ENCODE results near the gene TDRD9. TPM values are rescaled to one million over a fixed set of nuclear protein-coding genes. Genes with fewer than 3 reads are reported as not detected.

The TDRD9 gene
- total RNA-seq, 3 donors from 2014 or later, result 0.96 to 4.0 (median 2.9) TPM

DNA sequence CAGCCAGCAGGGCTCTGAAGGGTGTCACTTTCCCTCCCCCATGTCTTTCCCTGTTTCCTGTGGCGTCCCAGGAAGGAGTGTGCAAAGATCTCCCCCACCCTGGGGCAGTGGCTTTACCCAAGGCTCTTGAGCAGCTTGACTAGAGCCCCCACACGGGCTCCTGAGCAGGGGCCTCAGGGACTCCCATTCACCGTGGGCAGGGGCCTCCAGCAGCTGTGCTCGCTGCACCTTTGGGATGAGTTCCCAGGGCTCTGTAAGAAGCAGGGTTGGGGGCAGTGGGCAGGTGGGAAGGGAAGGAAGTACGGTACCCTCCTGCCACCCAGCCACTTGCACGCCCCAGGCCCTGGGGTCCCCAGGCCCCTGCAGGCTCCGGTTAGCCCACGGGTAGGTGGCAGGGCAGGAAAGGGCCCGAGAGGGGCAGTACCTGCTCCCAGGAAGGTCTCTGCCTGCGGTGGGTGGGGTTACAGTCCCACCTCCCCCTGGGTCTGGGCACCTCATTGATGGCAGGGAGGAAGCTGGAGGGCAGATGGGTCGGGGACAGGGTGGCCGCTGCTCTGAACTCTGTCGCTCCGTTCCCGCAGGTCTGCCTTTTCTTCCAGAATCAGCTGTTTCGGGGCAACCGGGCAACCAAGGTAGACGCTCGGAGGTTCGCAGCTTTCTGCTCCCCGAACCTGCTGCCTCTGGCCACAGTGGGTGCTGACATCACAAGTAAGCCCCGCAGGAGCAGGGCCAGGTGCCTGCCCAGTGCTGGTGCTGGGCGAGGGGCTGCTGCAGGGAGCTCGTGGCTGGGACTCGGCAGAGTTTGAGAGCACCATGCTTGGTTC lies 170.2 kb downstream of the TDRD9 start:
- DNase-seq (ENCODE audit: low spot score in 2 of 2), result no peak
- H3K27ac ChIP-seq, result no peak overlapping the region
- peaks cover 0 to 6% of the 10 kb centered on the region in 2 donors for H3K4me1 ChIP-seq
- H3K4me3 ChIP-seq, result no peak overlapping the region
- no peaks in the 10 kb centered on the region for H3K36me3 ChIP-seq
- H3K27me3 ChIP-seq, result peaks cover 0 to 22% of the 10 kb centered on the region in 2 donors
- TF ChIP-seq, protein P1, sequence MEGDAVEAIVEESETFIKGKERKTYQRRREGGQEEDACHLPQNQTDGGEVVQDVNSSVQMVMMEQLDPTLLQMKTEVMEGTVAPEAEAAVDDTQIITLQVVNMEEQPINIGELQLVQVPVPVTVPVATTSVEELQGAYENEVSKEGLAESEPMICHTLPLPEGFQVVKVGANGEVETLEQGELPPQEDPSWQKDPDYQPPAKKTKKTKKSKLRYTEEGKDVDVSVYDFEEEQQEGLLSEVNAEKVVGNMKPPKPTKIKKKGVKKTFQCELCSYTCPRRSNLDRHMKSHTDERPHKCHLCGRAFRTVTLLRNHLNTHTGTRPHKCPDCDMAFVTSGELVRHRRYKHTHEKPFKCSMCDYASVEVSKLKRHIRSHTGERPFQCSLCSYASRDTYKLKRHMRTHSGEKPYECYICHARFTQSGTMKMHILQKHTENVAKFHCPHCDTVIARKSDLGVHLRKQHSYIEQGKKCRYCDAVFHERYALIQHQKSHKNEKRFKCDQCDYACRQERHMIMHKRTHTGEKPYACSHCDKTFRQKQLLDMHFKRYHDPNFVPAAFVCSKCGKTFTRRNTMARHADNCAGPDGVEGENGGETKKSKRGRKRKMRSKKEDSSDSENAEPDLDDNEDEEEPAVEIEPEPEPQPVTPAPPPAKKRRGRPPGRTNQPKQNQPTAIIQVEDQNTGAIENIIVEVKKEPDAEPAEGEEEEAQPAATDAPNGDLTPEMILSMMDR (IDR thresholded peaks at IDR 0.05), result no peak
- TF ChIP-seq POLR2A (IDR thresholded peaks at IDR 0.05), result no peak
- no peak for TF ChIP-seq POLR2AphosphoS5 (IDR thresholded peaks at IDR 0.05)
- H3K9me3 ChIP-seq, result no peaks in the 10 kb centered on the region
- intact Hi-C loops (cut with DNase I; ENCODE audit: low total_unique reads), result loop anchor here (10.0 kb wide), 1 partner anchor 466 kb away; no protein-coding TSS in a partner anchor

DNA sequence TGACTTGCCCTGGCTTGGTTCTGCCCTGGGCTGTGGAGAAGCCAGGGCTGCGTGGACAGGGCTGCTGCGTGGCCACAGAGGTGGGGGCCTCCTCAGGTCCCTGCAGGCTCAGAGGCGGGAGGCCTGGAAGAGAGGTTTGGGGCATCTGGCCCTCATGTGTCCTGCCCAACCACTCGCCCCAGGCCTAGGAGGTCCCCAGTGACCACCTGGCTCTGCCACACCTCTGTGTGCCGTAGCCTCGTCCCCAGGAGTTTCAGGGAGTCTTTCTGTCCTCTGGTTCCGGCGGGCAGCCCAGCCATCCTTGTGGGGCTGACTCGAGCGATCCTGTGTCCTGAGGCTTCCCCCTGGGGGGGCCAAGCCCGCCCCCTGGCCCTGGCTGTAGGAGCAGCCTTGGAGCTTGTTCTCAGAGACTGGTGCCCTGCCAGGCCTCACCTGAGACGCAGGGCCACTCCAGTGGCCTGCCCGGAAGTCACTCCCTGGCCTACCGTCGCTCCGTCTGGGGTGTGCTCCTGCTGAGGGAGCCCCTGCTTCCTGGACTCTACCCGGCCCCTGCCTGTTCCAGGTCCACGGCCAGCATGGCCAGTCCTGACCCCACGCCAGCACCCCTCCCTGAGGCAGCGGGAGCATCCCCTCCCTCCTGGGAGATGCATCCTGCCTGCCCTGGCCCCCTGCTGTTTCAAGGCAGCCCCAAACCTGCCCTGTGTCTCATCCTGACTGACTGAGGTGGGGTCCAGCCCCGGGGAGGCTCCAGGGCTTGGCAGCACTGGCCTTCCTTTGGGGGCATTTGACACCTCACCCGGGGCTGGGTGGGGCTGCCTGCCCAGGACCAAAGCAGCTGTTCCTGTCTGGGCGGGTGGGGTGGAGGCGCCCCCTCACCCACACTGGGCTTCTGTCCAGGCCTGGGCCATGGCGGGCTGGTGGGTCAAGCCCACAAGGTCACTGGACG lies 171.1 kb downstream of the TDRD9 start:
- no peaks in the 10 kb centered on the region for H3K9me3 ChIP-seq
- no peak overlapping the region for H3K4me3 ChIP-seq
- TF ChIP-seq, protein P1 (IDR thresholded peaks at IDR 0.05), result no peak
- TF ChIP-seq POLR2A (IDR thresholded peaks at IDR 0.05), result no peak
- TF ChIP-seq POLR2AphosphoS5 (IDR thresholded peaks at IDR 0.05), result no peak
- peaks cover 0 to 6% of the 10 kb centered on the region in 2 donors for H3K4me1 ChIP-seq
- peaks cover 0 to 20% of the 10 kb centered on the region in 2 donors for H3K27me3 ChIP-seq
- no peak overlapping the region for H3K27ac ChIP-seq
- intact Hi-C loops (cut with DNase I; ENCODE audit: low total_unique reads), result loop anchor here (10.0 kb wide), 1 partner anchor 465 kb away; no protein-coding TSS in a partner anchor
- no peaks in the 10 kb centered on the region for H3K36me3 ChIP-seq
- peak in 1 of 2 donors; percentile 42 for DNase-seq (ENCODE audit: low spot score in 2 of 2)

DNA sequence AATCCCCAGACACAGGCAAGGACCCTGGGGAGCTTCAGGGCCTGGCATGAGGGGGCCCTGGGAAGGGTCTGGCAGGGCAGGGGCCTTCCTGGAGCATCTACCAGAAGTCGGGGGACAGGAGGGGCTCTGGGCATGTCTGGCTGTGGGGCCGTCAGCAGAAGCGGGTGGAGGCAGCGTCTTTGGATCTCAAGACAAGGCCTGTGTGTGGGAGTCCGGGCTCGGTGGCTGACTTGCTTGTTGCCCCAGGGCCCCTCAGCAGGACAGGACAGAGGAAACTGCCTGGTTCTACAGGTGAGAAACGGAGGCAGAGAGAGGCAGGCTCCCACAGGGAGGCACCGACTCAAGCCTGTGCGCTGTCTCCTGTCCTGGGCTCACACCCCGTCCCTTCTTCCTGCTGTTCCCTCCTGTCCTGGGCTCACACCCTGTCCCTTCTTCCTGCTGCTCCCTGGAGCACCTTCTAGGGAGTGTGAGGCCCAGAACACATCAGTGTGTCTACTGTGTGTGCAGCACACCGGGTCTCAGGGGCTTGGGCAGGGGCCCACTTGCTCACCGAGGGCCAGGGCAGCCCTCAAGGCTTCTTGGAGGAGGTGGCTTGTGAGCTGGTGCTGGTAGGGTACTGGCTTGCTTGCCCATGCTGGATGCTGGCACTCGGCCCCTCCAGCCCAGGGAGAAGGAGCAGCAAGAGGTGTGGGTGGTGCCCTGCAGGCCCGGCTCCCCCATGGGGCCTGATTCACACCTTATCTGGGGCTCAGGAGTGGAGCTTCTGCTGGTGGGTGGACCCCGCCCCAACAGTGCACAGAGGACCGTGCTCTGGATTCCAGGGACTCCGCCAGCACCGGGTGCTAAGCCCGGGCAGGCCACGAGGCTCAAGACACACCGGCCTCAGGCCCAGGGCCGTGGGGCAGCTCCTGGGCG lies 172.2 kb downstream of the TDRD9 start:
- intact Hi-C loops (cut with DNase I; ENCODE audit: low total_unique reads), result no loop called here
- TF ChIP-seq POLR2A (IDR thresholded peaks at IDR 0.05), result no peak
- TF ChIP-seq POLR2AphosphoS5 (IDR thresholded peaks at IDR 0.05), result no peak
- TF ChIP-seq, protein P1 (IDR thresholded peaks at IDR 0.05), result no peak
- Histone ChIP-seq H3K4me3 (no peak overlapping the region), H3K9me3 (no peaks in the 10 kb centered on the region), H3K4me1 (peaks cover 0 to 6% of the 10 kb centered on the region in 2 donors), H3K27me3 (peaks cover 0 to 10% of the 10 kb centered on the region in 2 donors), H3K27ac (no peak overlapping the region), H3K36me3 (no peaks in the 10 kb centered on the region)
- DNase-seq (ENCODE audit: low spot score in 2 of 2), result peak in 1 of 2 donors; percentile 51

DNA sequence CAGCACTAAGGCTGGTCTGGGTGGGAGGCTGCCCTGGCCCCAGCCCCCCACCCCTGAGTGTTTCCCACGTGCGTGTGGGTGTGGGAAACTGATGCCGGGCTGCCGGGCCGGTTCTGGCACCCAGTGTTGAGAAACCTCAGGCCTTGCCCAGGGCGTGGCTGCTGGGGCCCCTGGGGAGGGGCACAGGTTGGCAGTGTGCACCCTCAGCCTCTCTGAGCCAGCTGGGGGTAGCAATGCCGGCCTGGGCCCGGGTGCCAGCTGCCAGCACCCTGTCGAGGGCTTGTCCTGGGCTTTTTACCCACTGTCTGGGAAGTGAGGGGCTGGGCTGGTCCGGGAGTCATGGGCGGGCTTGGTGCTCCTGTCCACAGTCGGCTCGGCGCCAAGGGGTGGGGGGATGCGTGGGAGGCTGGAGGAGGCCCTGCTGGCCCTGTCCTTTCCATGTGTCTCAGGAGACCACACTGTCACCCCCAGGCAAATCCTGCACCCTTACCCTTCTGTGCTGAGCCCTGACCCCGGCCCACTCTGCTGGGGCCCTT lies 172.9 kb downstream of the TDRD9 start:
- H3K4me3 ChIP-seq, result no peak overlapping the region
- no peaks in the 10 kb centered on the region for H3K36me3 ChIP-seq
- intact Hi-C loops (cut with DNase I; ENCODE audit: low total_unique reads), result no loop called here
- H3K9me3 ChIP-seq, result no peaks in the 10 kb centered on the region
- TF ChIP-seq POLR2AphosphoS5 (IDR thresholded peaks at IDR 0.05), result no peak
- TF ChIP-seq, protein P1 (IDR thresholded peaks at IDR 0.05), result no peak
- TF ChIP-seq POLR2A (IDR thresholded peaks at IDR 0.05), result no peak
- peak in 1 of 2 donors; percentile 41 for DNase-seq (ENCODE audit: low spot score in 2 of 2)
- peaks cover 0 to 6% of the 10 kb centered on the region in 2 donors for H3K4me1 ChIP-seq
- H3K27ac ChIP-seq, result no peak overlapping the region
- peaks cover 0 to 10% of the 10 kb centered on the region in 2 donors for H3K27me3 ChIP-seq

Data from breast epithelium (tissue), 4 donors.